ENCODE data around the gene APOBR.
"Not testable (repeated sequence)": the region's sequence is repeated elsewhere in the genome, so short reads cannot be mapped to it uniquely, and the experiment has no call there.

DNA sequence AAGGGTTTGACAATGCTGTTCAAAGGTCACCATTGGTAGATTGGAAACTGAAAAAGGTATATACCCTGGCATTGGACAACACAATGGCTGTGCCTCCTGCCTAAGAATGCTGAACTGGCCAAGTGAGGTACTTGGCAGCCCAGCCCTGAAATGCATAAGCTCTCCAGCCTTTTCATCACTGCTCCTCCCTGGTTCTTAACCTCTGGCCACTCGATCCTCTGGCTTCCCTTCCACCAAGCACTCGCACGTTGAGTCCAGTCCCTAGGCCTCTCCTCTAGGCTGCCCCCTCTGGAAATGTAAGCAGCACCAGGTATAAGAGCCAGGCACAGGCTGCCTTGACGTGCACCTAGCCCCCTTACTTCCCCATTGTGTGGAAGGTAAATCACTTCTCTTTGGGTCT lies 48.1 kb upstream of the APOBR start:
- TF ChIP-seq, protein P1, sequence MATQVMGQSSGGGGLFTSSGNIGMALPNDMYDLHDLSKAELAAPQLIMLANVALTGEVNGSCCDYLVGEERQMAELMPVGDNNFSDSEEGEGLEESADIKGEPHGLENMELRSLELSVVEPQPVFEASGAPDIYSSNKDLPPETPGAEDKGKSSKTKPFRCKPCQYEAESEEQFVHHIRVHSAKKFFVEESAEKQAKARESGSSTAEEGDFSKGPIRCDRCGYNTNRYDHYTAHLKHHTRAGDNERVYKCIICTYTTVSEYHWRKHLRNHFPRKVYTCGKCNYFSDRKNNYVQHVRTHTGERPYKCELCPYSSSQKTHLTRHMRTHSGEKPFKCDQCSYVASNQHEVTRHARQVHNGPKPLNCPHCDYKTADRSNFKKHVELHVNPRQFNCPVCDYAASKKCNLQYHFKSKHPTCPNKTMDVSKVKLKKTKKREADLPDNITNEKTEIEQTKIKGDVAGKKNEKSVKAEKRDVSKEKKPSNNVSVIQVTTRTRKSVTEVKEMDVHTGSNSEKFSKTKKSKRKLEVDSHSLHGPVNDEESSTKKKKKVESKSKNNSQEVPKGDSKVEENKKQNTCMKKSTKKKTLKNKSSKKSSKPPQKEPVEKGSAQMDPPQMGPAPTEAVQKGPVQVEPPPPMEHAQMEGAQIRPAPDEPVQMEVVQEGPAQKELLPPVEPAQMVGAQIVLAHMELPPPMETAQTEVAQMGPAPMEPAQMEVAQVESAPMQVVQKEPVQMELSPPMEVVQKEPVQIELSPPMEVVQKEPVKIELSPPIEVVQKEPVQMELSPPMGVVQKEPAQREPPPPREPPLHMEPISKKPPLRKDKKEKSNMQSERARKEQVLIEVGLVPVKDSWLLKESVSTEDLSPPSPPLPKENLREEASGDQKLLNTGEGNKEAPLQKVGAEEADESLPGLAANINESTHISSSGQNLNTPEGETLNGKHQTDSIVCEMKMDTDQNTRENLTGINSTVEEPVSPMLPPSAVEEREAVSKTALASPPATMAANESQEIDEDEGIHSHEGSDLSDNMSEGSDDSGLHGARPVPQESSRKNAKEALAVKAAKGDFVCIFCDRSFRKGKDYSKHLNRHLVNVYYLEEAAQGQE (IDR thresholded peaks at IDR 0.05; ENCODE audit: low read depth, low read length), result not testable (repeated sequence)
- TF ChIP-seq, protein P2, sequence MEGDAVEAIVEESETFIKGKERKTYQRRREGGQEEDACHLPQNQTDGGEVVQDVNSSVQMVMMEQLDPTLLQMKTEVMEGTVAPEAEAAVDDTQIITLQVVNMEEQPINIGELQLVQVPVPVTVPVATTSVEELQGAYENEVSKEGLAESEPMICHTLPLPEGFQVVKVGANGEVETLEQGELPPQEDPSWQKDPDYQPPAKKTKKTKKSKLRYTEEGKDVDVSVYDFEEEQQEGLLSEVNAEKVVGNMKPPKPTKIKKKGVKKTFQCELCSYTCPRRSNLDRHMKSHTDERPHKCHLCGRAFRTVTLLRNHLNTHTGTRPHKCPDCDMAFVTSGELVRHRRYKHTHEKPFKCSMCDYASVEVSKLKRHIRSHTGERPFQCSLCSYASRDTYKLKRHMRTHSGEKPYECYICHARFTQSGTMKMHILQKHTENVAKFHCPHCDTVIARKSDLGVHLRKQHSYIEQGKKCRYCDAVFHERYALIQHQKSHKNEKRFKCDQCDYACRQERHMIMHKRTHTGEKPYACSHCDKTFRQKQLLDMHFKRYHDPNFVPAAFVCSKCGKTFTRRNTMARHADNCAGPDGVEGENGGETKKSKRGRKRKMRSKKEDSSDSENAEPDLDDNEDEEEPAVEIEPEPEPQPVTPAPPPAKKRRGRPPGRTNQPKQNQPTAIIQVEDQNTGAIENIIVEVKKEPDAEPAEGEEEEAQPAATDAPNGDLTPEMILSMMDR (IDR thresholded peaks at IDR 0.05 in 2 of 3, conservative IDR thresholded peaks at IDR 0.05 in 1 of 3; ENCODE audit: control insufficient read depth in 2 of 3, extremely low read depth in 1 of 3, insufficient read depth in 1 of 3, low read depth in 3 of 3, low read length in 3 of 3), result not testable (repeated sequence)
- not testable (repeated sequence) for TF ChIP-seq JUND (IDR thresholded peaks at IDR 0.05; ENCODE audit: low read depth, low read length); HCFC1 (IDR thresholded peaks at IDR 0.05; ENCODE audit: low read length); RAD51 (IDR thresholded peaks at IDR 0.05); POLR2A (IDR thresholded peaks at IDR 0.05; ENCODE audit: low read depth, low read length); EED (IDR thresholded peaks at IDR 0.05; ENCODE audit: low read depth); MTA2 (IDR thresholded peaks at IDR 0.05; ENCODE audit: low read depth); NR2C2 (IDR thresholded peaks at IDR 0.05; ENCODE audit: borderline replicate concordance, control insufficient read depth, insufficient read length, low read depth); POLR2AphosphoS5 (IDR thresholded peaks at IDR 0.05; ENCODE audit: low read length); NFIC (IDR thresholded peaks at IDR 0.05; ENCODE audit: low read depth, low read length); SMAD1 (IDR thresholded peaks at IDR 0.05; ENCODE audit: low read depth, partially characterized antibody); EZH2 (IDR thresholded peaks at IDR 0.05; ENCODE audit: borderline replicate concordance, control insufficient read depth, low read depth, low read length)
- TF ChIP-seq, protein P3, sequence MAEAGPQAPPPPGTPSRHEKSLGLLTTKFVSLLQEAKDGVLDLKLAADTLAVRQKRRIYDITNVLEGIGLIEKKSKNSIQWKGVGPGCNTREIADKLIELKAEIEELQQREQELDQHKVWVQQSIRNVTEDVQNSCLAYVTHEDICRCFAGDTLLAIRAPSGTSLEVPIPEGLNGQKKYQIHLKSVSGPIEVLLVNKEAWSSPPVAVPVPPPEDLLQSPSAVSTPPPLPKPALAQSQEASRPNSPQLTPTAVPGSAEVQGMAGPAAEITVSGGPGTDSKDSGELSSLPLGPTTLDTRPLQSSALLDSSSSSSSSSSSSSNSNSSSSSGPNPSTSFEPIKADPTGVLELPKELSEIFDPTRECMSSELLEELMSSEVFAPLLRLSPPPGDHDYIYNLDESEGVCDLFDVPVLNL (IDR thresholded peaks at IDR 0.05; ENCODE audit: low read depth, low read length), result not testable (repeated sequence)

Data from GM12878 (cell line).